GM06990 (cell line): ENCODE data around the gene GSX2.

Source experiments
- DNase-seq: peaks from one replicate; pipeline ENCODE4 v3.0.0-alpha.2; 2011; ENCODE audit not compliant: insufficient read length; ENCODE audit errors: extremely low read depth
- H3K27me3 ChIP-seq: replicated peaks from 2 replicates; pipeline ENCODE4 v1.6.0; 2011; ENCODE audit warnings: low read length; ENCODE audit not compliant: control insufficient read depth, insufficient read depth
- H3K36me3 ChIP-seq: 2 replicates; pipeline ENCODE4 v1.5.1; 2011; ENCODE audit warnings: low read length; ENCODE audit not compliant: control insufficient read depth, insufficient read depth
- H3K4me3 ChIP-seq: replicated peaks from 2 replicates; pipeline ENCODE4 v1.5.1; 2011; ENCODE audit warnings: low read depth, mild to moderate bottlenecking, control low read depth, low read length
- TF ChIP-seq, protein P1 (sequence below): IDR thresholded peaks from 2 replicates; pipeline ENCODE4 v1.5.1; 2011; ENCODE audit warnings: low read length, control low read depth, mild to moderate bottlenecking, inconsistent platforms; ENCODE audit not compliant: insufficient read depth, poor library complexity, severe bottlenecking

The GSX2 gene

DNA sequence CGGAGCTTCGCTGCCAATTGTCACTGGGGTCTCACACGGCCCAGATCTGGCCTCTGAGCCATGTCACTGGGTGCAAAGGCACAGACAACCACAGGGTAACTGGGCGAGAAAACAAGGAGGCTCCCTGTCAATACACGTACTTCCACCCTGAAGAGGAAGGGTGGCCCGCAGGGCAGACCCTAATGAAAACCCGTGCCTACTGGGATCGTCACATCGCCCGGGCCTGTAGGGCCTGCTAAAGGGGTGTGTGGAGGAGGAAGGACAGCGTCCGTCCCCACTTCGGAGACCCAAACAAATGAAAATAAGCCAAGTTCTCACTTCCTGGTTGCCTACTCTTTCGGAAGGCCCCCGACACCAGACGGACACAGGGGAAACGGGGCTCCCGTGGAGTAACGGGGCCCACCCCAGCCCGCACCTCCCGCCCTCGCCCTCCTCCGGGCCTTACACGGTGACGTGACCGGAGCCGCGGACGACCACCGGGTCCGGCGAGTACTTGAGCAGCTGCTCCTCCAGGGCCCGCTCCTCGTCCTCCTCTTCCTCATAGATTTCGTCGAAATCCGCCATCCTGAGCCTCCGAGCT, 36.1 kb upstream of the GSX2 start:
- TF ChIP-seq, protein P1, sequence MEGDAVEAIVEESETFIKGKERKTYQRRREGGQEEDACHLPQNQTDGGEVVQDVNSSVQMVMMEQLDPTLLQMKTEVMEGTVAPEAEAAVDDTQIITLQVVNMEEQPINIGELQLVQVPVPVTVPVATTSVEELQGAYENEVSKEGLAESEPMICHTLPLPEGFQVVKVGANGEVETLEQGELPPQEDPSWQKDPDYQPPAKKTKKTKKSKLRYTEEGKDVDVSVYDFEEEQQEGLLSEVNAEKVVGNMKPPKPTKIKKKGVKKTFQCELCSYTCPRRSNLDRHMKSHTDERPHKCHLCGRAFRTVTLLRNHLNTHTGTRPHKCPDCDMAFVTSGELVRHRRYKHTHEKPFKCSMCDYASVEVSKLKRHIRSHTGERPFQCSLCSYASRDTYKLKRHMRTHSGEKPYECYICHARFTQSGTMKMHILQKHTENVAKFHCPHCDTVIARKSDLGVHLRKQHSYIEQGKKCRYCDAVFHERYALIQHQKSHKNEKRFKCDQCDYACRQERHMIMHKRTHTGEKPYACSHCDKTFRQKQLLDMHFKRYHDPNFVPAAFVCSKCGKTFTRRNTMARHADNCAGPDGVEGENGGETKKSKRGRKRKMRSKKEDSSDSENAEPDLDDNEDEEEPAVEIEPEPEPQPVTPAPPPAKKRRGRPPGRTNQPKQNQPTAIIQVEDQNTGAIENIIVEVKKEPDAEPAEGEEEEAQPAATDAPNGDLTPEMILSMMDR, result no peak
- Histone ChIP-seq H3K4me3 (peak overlapping the region; percentile 79), H3K27me3 (no peaks in the 10 kb centered on the region), H3K36me3 (no peaks in the 10 kb centered on the region)
- peak; percentile 64 for DNase-seq

- Histone ChIP-seq H3K27me3 (no peaks in the 10 kb centered on the region; the same call in 1 of the 2 replicates), H3K4me3 (peak within 1 kb of the TSS; percentile 79), H3K36me3 (no peaks in the 10 kb centered on the region)
- TF ChIP-seq, protein P1, result no peak
- peak; percentile 96 for DNase-seq
These were observed 35.4 kb upstream of the GSX2 start, which contains the start of gene CHIC2 for GRCh38 chr4:54064317-54065111. TSS of gene CHIC2 (minus strand) at chr4:54064605. CDS start at chr4:54064300, 305 bp downstream.

DNA sequence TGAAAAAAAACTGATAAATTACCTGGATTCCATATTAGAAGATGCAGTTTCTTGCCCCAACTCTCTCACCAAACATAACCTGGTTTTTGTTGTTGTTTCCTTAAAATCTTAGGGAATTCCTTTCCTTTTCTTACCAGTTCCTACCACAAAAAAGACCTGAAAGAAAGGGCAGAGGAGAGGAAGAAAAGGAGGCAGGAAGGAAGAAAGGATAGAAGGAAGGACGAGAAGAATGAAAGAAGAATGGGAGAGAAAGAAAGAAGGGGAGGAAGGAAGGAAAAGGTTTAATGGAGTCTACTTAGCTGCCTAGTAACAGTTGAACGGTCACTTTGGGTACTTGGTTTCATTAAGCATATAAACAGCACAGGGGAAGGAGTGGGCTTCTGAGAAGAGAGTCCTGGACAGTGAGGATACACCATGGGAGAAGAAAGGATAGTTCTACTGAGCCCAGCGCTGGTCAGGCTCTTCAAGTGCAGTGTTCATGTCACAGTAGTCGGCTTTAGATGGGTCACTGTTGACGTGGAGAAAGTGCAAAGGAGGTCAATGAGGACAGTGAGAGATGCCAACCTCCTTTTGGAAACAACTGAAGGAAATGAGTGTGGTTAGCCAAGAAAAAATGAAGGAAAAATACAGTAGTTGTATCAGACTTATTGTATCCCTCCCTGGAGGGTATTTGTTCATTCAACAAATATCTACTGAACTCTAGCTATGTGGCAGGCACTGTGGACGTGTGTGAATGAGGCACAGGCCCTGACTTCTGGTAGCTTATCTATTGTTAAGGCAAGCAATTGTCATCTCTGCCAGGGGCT, 34.5 kb upstream of the GSX2 start:
- Histone ChIP-seq H3K36me3 (no peaks in the 10 kb centered on the region), H3K4me3 (peak overlapping the region; percentile 71), H3K27me3 (no peaks in the 10 kb centered on the region; the same call in 1 of the 2 replicates)
- no peak for DNase-seq
- TF ChIP-seq, protein P1, result no peak

GRCh38 chr4:54066088-54066415, 33.9 kb upstream of the GSX2 start:
- H3K4me3 ChIP-seq, result no peak overlapping the region
- H3K27me3 ChIP-seq, result no peaks in the 10 kb centered on the region; the same call in 1 of the 2 replicates
- TF ChIP-seq, protein P1, result no peak
- H3K36me3 ChIP-seq, result no peaks in the 10 kb centered on the region
- DNase-seq, result no peak

GRCh38 chr4:54066718-54067129, 33.2 kb upstream of the GSX2 start:
- no peak overlapping the region for H3K4me3 ChIP-seq
- no peak for DNase-seq
- no peaks in the 10 kb centered on the region for H3K36me3 ChIP-seq
- TF ChIP-seq, protein P1, result no peak
- no peaks in the 10 kb centered on the region; the same call in 1 of the 2 replicates for H3K27me3 ChIP-seq
